ENCODE data around the gene KIF13A. TPM values are rescaled to one million over a fixed set of nuclear protein-coding genes. Genes with fewer than 3 reads are reported as not detected.

KIF13A gene
- total and polyA plus RNA-seq, 9 of the 15 experiments (the other 6 are each of a cell fraction or from before 2014, with no cell fraction given), result 3.6 to 44.3 (median 29.7) TPM

- peak; percentile 58; the same call in 1 of the 2 replicates for TF ChIP-seq CHAMP1 (IDR thresholded peaks at IDR 0.05)
- peak; percentile 79; the same call in 1 of the 2 replicates for TF ChIP-seq SPI1 (IDR thresholded peaks at IDR 0.05; ENCODE audit: borderline replicate concordance, low read depth, low read length)
- TF ChIP-seq MTF1 (CRISPR knock-in tag; IDR thresholded peaks at IDR 0.05; ENCODE audit: borderline replicate concordance), result no peak
- TF ChIP-seq ELF1 (tag; IDR thresholded peaks at IDR 0.05), result peak; percentile 41; the same call in 1 of the 2 replicates
- peak in 1 of 2 experiments; percentile 73 for TF ChIP-seq AFF1 (IDR thresholded peaks at IDR 0.05; ENCODE audit: low read depth in 1 of 2, partially characterized antibody in 2 of 2)
- TF ChIP-seq ZNF609 (CRISPR knock-in tag; IDR thresholded peaks at IDR 0.05; ENCODE audit: borderline replicate concordance), result no peak
- TF ChIP-seq FOXA3 (CRISPR knock-in tag; conservative IDR thresholded peaks at IDR 0.05 in 1 of 2, IDR thresholded peaks at IDR 0.05 in 1 of 2), result peak in 1 of 2 experiments; percentile 89; a peak in 2 of 4 replicates
- TF ChIP-seq ZNF311 (CRISPR knock-in tag; IDR thresholded peaks at IDR 0.05), result peak; percentile 9; the same call in 1 of the 2 replicates
- no peak for TF ChIP-seq PURB (CRISPR knock-in tag; IDR thresholded peaks at IDR 0.05; ENCODE audit: low read depth)
- peak; percentile 78 for TF ChIP-seq TCF3 (CRISPR knock-in tag; IDR thresholded peaks at IDR 0.05)
- no peak for TF ChIP-seq ATF2 (CRISPR knock-in tag; IDR thresholded peaks at IDR 0.05)
- TF ChIP-seq MBD2 (IDR thresholded peaks at IDR 0.05; ENCODE audit: borderline replicate concordance, low read depth), result no peak; the same call in 1 of the 2 replicates
Measured at GRCh38 chr6:17842934-17843821, 144.3 kb downstream of the KIF13A start (continued).
